ENCODE measurements around the gene IL10RA. TPM values are rescaled to one million over a fixed set of nuclear protein-coding genes. Genes with fewer than 3 reads are reported as not detected.

The IL10RA gene
- total and polyA plus RNA-seq, 2 of the 4 experiments (the other 2 are of a cell fraction) = 0.12 TPM; not detected in 1

DNA sequence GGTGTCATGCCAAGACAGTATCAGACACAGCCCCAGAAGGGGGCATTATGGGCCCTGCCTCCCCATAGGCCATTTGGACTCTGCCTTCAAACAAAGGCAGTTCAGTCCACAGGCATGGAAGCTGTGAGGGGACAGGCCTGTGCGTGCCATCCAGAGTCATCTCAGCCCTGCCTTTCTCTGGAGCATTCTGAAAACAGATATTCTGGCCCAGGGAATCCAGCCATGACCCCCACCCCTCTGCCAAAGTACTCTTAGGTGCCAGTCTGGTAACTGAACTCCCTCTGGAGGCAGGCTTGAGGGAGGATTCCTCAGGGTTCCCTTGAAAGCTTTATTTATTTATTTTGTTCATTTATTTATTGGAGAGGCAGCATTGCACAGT is 14.6 kb downstream of the IL10RA start:
- Histone ChIP-seq H2BK5ac (ENCODE audit: low read depth, low read length, poor library complexity, severe bottlenecking) (no peak overlapping the region), H2AK9ac (replicated peaks; ENCODE audit: low read depth, low read length, poor library complexity) (no peak overlapping the region), H3K18ac (ENCODE audit: low read depth, low read length) (no peak overlapping the region), H2BK120ac (ENCODE audit: low read depth, low read length) (no peak overlapping the region), H3K27ac (ENCODE audit: insufficient read depth, low read length) (no peak overlapping the region), H3K4ac (ENCODE audit: low read depth, low read length) (no peak overlapping the region), H3K4me2 (ENCODE audit: low read depth, low read length) (no peak overlapping the region), H4K8ac (ENCODE audit: low read depth in 2 of 2, low read length in 2 of 2) (no peak overlapping the region), H3K14ac (replicated peaks; ENCODE audit: low read depth, low read length) (no peak overlapping the region), H3K9me1 (ENCODE audit: insufficient read depth, low read length) (no peaks in the 10 kb centered on the region), H3K56ac (ENCODE audit: extremely low read depth, insufficient read depth, low read length) (no peak overlapping the region), H3K4me3 (ENCODE audit: insufficient read depth, low read depth, low read length) (no peak overlapping the region), H4K91ac (ENCODE audit: insufficient read depth, low read depth, low read length) (no peak overlapping the region), H3K79me1 (ENCODE audit: low read depth in 1 of 2, low read length in 2 of 2) (no peaks in the 10 kb centered on the region), H3K4me1 (ENCODE audit: control insufficient read depth, insufficient read depth, low read length) (no peaks in the 10 kb centered on the region), H3K23ac (ENCODE audit: low read depth, low read length) (no peak overlapping the region), H3K9me3 (ENCODE audit: control insufficient read depth, insufficient read depth, low read length) (no peaks in the 10 kb centered on the region), H4K5ac (ENCODE audit: low read depth, low read length) (no peak overlapping the region), H4K20me1 (ENCODE audit: insufficient read depth, low read length) (no peaks in the 10 kb centered on the region), H2AK5ac (ENCODE audit: low read depth, low read length) (no peak overlapping the region), H2BK20ac (ENCODE audit: low read depth, low read length) (no peak overlapping the region), H2BK15ac (ENCODE audit: low read depth, low read length) (no peak overlapping the region), H3K36me3 (ENCODE audit: control insufficient read depth, insufficient read depth, low read length) (no peaks in the 10 kb centered on the region), H3K9ac (ENCODE audit: low read depth, low read length) (no peak overlapping the region), H3K27me3 (ENCODE audit: control insufficient read depth, insufficient read depth, low read length) (no peaks in the 10 kb centered on the region), H2AFZ (replicated peaks; ENCODE audit: low read length, poor library complexity) (no peak overlapping the region)
- BruUV-seq (replicated peaks) = no TSS peak
- dilution Hi-C loops (cut with HindIII; ENCODE audit: low sequenced_read_pairs, unreplicated experiment) (no loop called here), intact Hi-C loops (cut with micrococcal nuclease) (no loop called here), in situ Hi-C loops (cut with MboI; ENCODE audit: low sequenced_read_pairs) (no loop called here)
- no peak for TF ChIP-seq SMC3 (IDR thresholded peaks at IDR 0.05; ENCODE audit: low read depth, low read length)
- no peak for TF ChIP-seq BHLHE40 (IDR thresholded peaks at IDR 0.05; ENCODE audit: low read depth, low read length)
- TF ChIP-seq FOS (IDR thresholded peaks at IDR 0.05; ENCODE audit: low read depth, low read length) = no peak
- TF ChIP-seq, protein P1, sequence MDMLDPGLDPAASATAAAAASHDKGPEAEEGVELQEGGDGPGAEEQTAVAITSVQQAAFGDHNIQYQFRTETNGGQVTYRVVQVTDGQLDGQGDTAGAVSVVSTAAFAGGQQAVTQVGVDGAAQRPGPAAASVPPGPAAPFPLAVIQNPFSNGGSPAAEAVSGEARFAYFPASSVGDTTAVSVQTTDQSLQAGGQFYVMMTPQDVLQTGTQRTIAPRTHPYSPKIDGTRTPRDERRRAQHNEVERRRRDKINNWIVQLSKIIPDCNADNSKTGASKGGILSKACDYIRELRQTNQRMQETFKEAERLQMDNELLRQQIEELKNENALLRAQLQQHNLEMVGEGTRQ (IDR thresholded peaks at IDR 0.05; ENCODE audit: low read depth, low read length) = no peak
- no peak for TF ChIP-seq MXI1 (IDR thresholded peaks at IDR 0.05; ENCODE audit: borderline replicate concordance, low read depth, low read length)
- no peak for TF ChIP-seq NFE2L2 (IDR thresholded peaks at IDR 0.05; ENCODE audit: low read depth, low read length)
- TF ChIP-seq RFX5 (IDR thresholded peaks at IDR 0.05; ENCODE audit: low read depth, low read length) = no peak
- TF ChIP-seq, protein P2, sequence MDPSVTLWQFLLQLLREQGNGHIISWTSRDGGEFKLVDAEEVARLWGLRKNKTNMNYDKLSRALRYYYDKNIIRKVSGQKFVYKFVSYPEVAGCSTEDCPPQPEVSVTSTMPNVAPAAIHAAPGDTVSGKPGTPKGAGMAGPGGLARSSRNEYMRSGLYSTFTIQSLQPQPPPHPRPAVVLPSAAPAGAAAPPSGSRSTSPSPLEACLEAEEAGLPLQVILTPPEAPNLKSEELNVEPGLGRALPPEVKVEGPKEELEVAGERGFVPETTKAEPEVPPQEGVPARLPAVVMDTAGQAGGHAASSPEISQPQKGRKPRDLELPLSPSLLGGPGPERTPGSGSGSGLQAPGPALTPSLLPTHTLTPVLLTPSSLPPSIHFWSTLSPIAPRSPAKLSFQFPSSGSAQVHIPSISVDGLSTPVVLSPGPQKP (IDR thresholded peaks at IDR 0.05; ENCODE audit: borderline replicate concordance, low read depth, low read length) = no peak
- TF ChIP-seq, protein P3, sequence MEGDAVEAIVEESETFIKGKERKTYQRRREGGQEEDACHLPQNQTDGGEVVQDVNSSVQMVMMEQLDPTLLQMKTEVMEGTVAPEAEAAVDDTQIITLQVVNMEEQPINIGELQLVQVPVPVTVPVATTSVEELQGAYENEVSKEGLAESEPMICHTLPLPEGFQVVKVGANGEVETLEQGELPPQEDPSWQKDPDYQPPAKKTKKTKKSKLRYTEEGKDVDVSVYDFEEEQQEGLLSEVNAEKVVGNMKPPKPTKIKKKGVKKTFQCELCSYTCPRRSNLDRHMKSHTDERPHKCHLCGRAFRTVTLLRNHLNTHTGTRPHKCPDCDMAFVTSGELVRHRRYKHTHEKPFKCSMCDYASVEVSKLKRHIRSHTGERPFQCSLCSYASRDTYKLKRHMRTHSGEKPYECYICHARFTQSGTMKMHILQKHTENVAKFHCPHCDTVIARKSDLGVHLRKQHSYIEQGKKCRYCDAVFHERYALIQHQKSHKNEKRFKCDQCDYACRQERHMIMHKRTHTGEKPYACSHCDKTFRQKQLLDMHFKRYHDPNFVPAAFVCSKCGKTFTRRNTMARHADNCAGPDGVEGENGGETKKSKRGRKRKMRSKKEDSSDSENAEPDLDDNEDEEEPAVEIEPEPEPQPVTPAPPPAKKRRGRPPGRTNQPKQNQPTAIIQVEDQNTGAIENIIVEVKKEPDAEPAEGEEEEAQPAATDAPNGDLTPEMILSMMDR (conservative IDR thresholded peaks at IDR 0.05; ENCODE audit: low read depth, low read length) = no peak
- no peak for TF ChIP-seq MAZ (IDR thresholded peaks at IDR 0.05; ENCODE audit: borderline replicate concordance, low read depth, low read length)
- no peak for TF ChIP-seq CEBPB (IDR thresholded peaks at IDR 0.05; ENCODE audit: low read depth, low read length)
- no peak for TF ChIP-seq POLR2A (IDR thresholded peaks at IDR 0.05; ENCODE audit: low read depth, low read length)
- no peak for TF ChIP-seq CHD1 (IDR thresholded peaks at IDR 0.05; ENCODE audit: low read depth, low read length)
- no peak for TF ChIP-seq MAFK (IDR thresholded peaks at IDR 0.05; ENCODE audit: low read depth, low read length)
- no peak for TF ChIP-seq RCOR1 (IDR thresholded peaks at IDR 0.05; ENCODE audit: insufficient replicate concordance, low read length)
- TF ChIP-seq RAD21 (IDR thresholded peaks at IDR 0.05; ENCODE audit: low read length) = no peak
- DNase-seq (no peak), ATAC-seq (ENCODE audit: low read depth) (no peak)
- no CpG with 5 or more reads among the region's 1 CpG for WGBS, 2 experiments (ENCODE audit: extremely low coverage in 2 of 2, insufficient read length in 1 of 2)
- CTCF ChIA-PET = interaction anchor here (0.9 kb wide), 1 partner anchor 193 kb away, joined by 3 read pairs; no protein-coding TSS in a partner anchor
- POLR2A ChIA-PET (ENCODE audit: unreplicated experiment) = no interaction called here
